Vagina (tissue), 2 donors: ENCODE results near the gene SLC18A2.

ENCODE experiments used
- CTCF ChIP-seq, 3 experiments: fragments of 450-650 bp in 2 of 3; fragments of 200-600 bp in 1 of 3; sonication (generic) in 1 of 3; IDR thresholded peaks; one replicate each; pipeline ENCODE4 v1.5.1; 2017 to 2019; ENCODE audit warnings: antibody characterized with exemption in 3 of 3, mild to moderate bottlenecking in 2 of 3, moderate library complexity in 2 of 3
- POLR2AphosphoS5 ChIP-seq, 2 donors: sonication (generic); formaldehyde crosslinking; IDR thresholded peaks; one replicate each; pipeline ENCODE4 v1.9.0; 2017; ENCODE audit warnings: antibody characterized with exemption in 2 of 2, mild to moderate bottlenecking in 2 of 2, low read depth in 1 of 2; ENCODE audit not compliant: insufficient read depth in 1 of 2

- TF ChIP-seq CTCF (IDR thresholded peaks at IDR 0.05) (no peak), POLR2AphosphoS5 (IDR thresholded peaks at IDR 0.05; ENCODE audit: insufficient read depth in 1 of 2, low read depth in 1 of 2) (no peak)
Observed at GRCh38 chr10:117228210-117228609, 12.7 kb upstream of the SLC18A2 start.
